ENCODE data around the gene DNAJB4. TPM values are rescaled to one million over a fixed set of nuclear protein-coding genes. Genes with fewer than 3 reads are reported as not detected.
"Not testable (repeated sequence)": the region's sequence is repeated elsewhere in the genome, so short reads cannot be mapped to it uniquely, and the experiment has no call there.

Gene DNAJB4
- total RNA-seq, 2 donors from 2014 or later = 9.6 to 14.0 TPM

- peaks cover 29% of the 10 kb centered on the region for H3K4me1 Mint-ChIP-seq (ENCODE audit: low read depth)
- not testable (repeated sequence) for H3K36me3 Mint-ChIP-seq (ENCODE audit: insufficient read depth in 2 of 2); H3K9me3 Mint-ChIP-seq; H3K27me3 Mint-ChIP-seq (ENCODE audit: low read depth); ATAC-seq (replicated peaks in 1 of 2); DNase-seq; H3K4me3 Mint-ChIP-seq; H3K27ac Mint-ChIP-seq
Measured at GRCh38 chr1:78000536-78000935, 4.2 kb upstream of the DNAJB4 start.

- no peak for ATAC-seq (replicated peaks in 1 of 2)
- H3K4me1 Mint-ChIP-seq (ENCODE audit: low read depth) = peaks cover 52% of the 10 kb centered on the region
Measured at GRCh38 chr1:78003070-78003746, 1.5 kb upstream of the DNAJB4 start.

GRCh38 chr1:78003882-78004718 is 639 bp upstream of the DNAJB4 start:
- Mint-ChIP-seq H3K9me3 (no peaks in the 10 kb centered on the region), H3K27ac (peak overlapping the region; percentile 100), H3K36me3 (ENCODE audit: insufficient read depth in 2 of 2) (peaks cover 0 to 3% of the 10 kb centered on the region in 2 donors), H3K4me3 (peak overlapping the region; percentile 86 to 99), H3K27me3 (ENCODE audit: low read depth) (no peaks in the 10 kb centered on the region), H3K4me1 (ENCODE audit: low read depth) (peaks cover 54% of the 10 kb centered on the region)
- DNase-seq (peak; percentile 69 to 74), ATAC-seq (replicated peaks in 1 of 2) (peak; percentile 79 to 81)

More at GRCh38 chr1:78003070-78003746, 1.5 kb upstream of the DNAJB4 start:
- Mint-ChIP-seq H3K9me3 (no peaks in the 10 kb centered on the region), H3K36me3 (ENCODE audit: insufficient read depth in 2 of 2) (peaks cover 0 to 3% of the 10 kb centered on the region in 2 donors), H3K4me3 (peak overlapping the region; percentile 10 to 59), H3K27me3 (ENCODE audit: low read depth) (no peaks in the 10 kb centered on the region), H3K27ac (peak overlapping the region; percentile 91)
- no peak for DNase-seq

GRCh38 chr1:78005448-78005722 is 646 bp downstream of the DNAJB4 start:
- Mint-ChIP-seq H3K27ac (peak overlapping the region; percentile 100), H3K27me3 (ENCODE audit: low read depth) (no peaks in the 10 kb centered on the region), H3K36me3 (ENCODE audit: insufficient read depth in 2 of 2) (peaks cover 0 to 3% of the 10 kb centered on the region in 2 donors), H3K4me3 (peak overlapping the region; percentile 86 to 99), H3K9me3 (no peaks in the 10 kb centered on the region), H3K4me1 (ENCODE audit: low read depth) (peaks cover 59% of the 10 kb centered on the region)
- DNase-seq (no peak), ATAC-seq (replicated peaks in 1 of 2) (no peak)

GRCh38 chr1:78005755-78006154 is 1.0 kb downstream of the DNAJB4 start:
- H3K9me3 Mint-ChIP-seq = no peaks in the 10 kb centered on the region
- peaks cover 61% of the 10 kb centered on the region for H3K4me1 Mint-ChIP-seq (ENCODE audit: low read depth)
- ATAC-seq (replicated peaks in 1 of 2) (no peak), DNase-seq (no peak)
- H3K4me3 Mint-ChIP-seq = peak overlapping the region; percentile 86 to 99
- peak overlapping the region; percentile 100 for H3K27ac Mint-ChIP-seq
- peaks cover 0 to 3% of the 10 kb centered on the region in 2 donors for H3K36me3 Mint-ChIP-seq (ENCODE audit: insufficient read depth in 2 of 2)
- no peaks in the 10 kb centered on the region for H3K27me3 Mint-ChIP-seq (ENCODE audit: low read depth)

- no peaks in the 10 kb centered on the region for H3K27me3 Mint-ChIP-seq (ENCODE audit: low read depth)
- peak overlapping the region; percentile 86 to 99 for H3K4me3 Mint-ChIP-seq
- peaks cover 65% of the 10 kb centered on the region for H3K4me1 Mint-ChIP-seq (ENCODE audit: low read depth)
- no peak for ATAC-seq (replicated peaks in 1 of 2)
- no peak overlapping the region for H3K27ac Mint-ChIP-seq
- DNase-seq = no peak
- no peaks in the 10 kb centered on the region for H3K9me3 Mint-ChIP-seq
- H3K36me3 Mint-ChIP-seq (ENCODE audit: insufficient read depth in 2 of 2) = peaks cover 0 to 3% of the 10 kb centered on the region in 2 donors
Measured at GRCh38 chr1:78006521-78006920, 1.8 kb downstream of the DNAJB4 start.

GRCh38 chr1:78007677-78008341 is 3.1 kb downstream of the DNAJB4 start:
- DNase-seq = no peak
- H3K9me3 Mint-ChIP-seq = no peaks in the 10 kb centered on the region
- H3K27ac Mint-ChIP-seq = no peak overlapping the region
- peak overlapping the region in 1 of 2 donors; percentile 42 for H3K4me3 Mint-ChIP-seq
- ATAC-seq (replicated peaks in 1 of 2) = no peak
- H3K27me3 Mint-ChIP-seq (ENCODE audit: low read depth) = no peaks in the 10 kb centered on the region
- H3K4me1 Mint-ChIP-seq (ENCODE audit: low read depth) = peaks cover 63% of the 10 kb centered on the region
- peaks cover 0 to 3% of the 10 kb centered on the region in 2 donors for H3K36me3 Mint-ChIP-seq (ENCODE audit: insufficient read depth in 2 of 2)

- DNase-seq (no peak), ATAC-seq (replicated peaks in 1 of 2) (no peak)
- H3K9me3 Mint-ChIP-seq = no peaks in the 10 kb centered on the region
- peaks cover 3 to 6% of the 10 kb centered on the region in 2 donors for H3K36me3 Mint-ChIP-seq (ENCODE audit: insufficient read depth in 2 of 2)
- peaks cover 52% of the 10 kb centered on the region for H3K4me1 Mint-ChIP-seq (ENCODE audit: low read depth)
- H3K4me3 Mint-ChIP-seq = no peak overlapping the region
- peak overlapping the region; percentile 33 for H3K27ac Mint-ChIP-seq
- no peaks in the 10 kb centered on the region for H3K27me3 Mint-ChIP-seq (ENCODE audit: low read depth)
Measured at GRCh38 chr1:78009276-78009675, 4.5 kb downstream of the DNAJB4 start.

- H3K4me1 Mint-ChIP-seq (ENCODE audit: low read depth) = peaks cover 46% of the 10 kb centered on the region
- no peak overlapping the region for H3K4me3 Mint-ChIP-seq
- no peak overlapping the region for H3K27ac Mint-ChIP-seq
- H3K27me3 Mint-ChIP-seq (ENCODE audit: low read depth) = no peaks in the 10 kb centered on the region
- no peaks in the 10 kb centered on the region for H3K9me3 Mint-ChIP-seq
- ATAC-seq (replicated peaks in 1 of 2) (no peak), DNase-seq (no peak)
- peaks cover 0 to 6% of the 10 kb centered on the region in 2 donors for H3K36me3 Mint-ChIP-seq (ENCODE audit: insufficient read depth in 2 of 2)
Measured at GRCh38 chr1:78009836-78010235, 5.1 kb downstream of the DNAJB4 start.

GRCh38 chr1:78011050-78011449 is 6.3 kb downstream of the DNAJB4 start:
- H3K27ac Mint-ChIP-seq = no peak overlapping the region
- H3K9me3 Mint-ChIP-seq = no peaks in the 10 kb centered on the region
- ATAC-seq (replicated peaks in 1 of 2) (no peak), DNase-seq (no peak)
- no peak overlapping the region for H3K4me3 Mint-ChIP-seq
- H3K36me3 Mint-ChIP-seq (ENCODE audit: insufficient read depth in 2 of 2) = peaks cover 0 to 6% of the 10 kb centered on the region in 2 donors
- peaks cover 43% of the 10 kb centered on the region for H3K4me1 Mint-ChIP-seq (ENCODE audit: low read depth)
- H3K27me3 Mint-ChIP-seq (ENCODE audit: low read depth) = no peaks in the 10 kb centered on the region

- ATAC-seq (replicated peaks in 1 of 2) (no peak), DNase-seq (no peak)
- H3K4me1 Mint-ChIP-seq (ENCODE audit: low read depth) = peaks cover 9% of the 10 kb centered on the region
- no peaks in the 10 kb centered on the region for H3K27me3 Mint-ChIP-seq (ENCODE audit: low read depth)
- no peak overlapping the region for H3K27ac Mint-ChIP-seq
- no peaks in the 10 kb centered on the region for H3K9me3 Mint-ChIP-seq
- no peak overlapping the region for H3K4me3 Mint-ChIP-seq
- peaks cover 1 to 6% of the 10 kb centered on the region in 2 donors for H3K36me3 Mint-ChIP-seq (ENCODE audit: insufficient read depth in 2 of 2)
Measured at GRCh38 chr1:78015148-78015547, 10.4 kb downstream of the DNAJB4 start.

GRCh38 chr1:78019024-78019423 is 14.3 kb downstream of the DNAJB4 start:
- Mint-ChIP-seq H3K4me3 (no peak overlapping the region), H3K36me3 (ENCODE audit: insufficient read depth in 2 of 2) (peaks cover 0 to 1% of the 10 kb centered on the region in 2 donors), H3K4me1 (ENCODE audit: low read depth) (no peaks in the 10 kb centered on the region), H3K27me3 (ENCODE audit: low read depth) (no peaks in the 10 kb centered on the region), H3K27ac (no peak overlapping the region), H3K9me3 (peaks cover 0 to 1% of the 10 kb centered on the region in 2 donors)
- DNase-seq (no peak), ATAC-seq (replicated peaks in 1 of 2) (no peak)

- not testable (repeated sequence) for H3K27ac Mint-ChIP-seq; H3K27me3 Mint-ChIP-seq (ENCODE audit: low read depth); ATAC-seq (replicated peaks in 1 of 2); H3K9me3 Mint-ChIP-seq; DNase-seq; H3K4me1 Mint-ChIP-seq (ENCODE audit: low read depth); H3K36me3 Mint-ChIP-seq (ENCODE audit: insufficient read depth in 2 of 2); H3K4me3 Mint-ChIP-seq
Measured at GRCh38 chr1:78021134-78021533, 16.4 kb downstream of the DNAJB4 start.
